ENCODE measurements around the gene PCDHGA11.
A peak's percentile ranks its signal among the peaks of the same experiment; 100 is the strongest.
"Not testable (repeated sequence)": the region's sequence is repeated elsewhere in the genome, so short reads cannot be mapped to it uniquely, and the experiment has no call there.

The PCDHGA11 gene

GRCh38 chr5:141398608-141399007, 22.2 kb upstream of the PCDHGA11 start:
- POLR2A ChIA-PET, result no interaction called here

GRCh38 chr5:141399555-141400258, 21.1 kb upstream of the PCDHGA11 start:
- no peak for DNase-seq (ENCODE audit: low read depth, low spot score)
- ChIA-PET POLR2A (no interaction called here), CTCF (interaction anchor here (1.1 to 2.6 kb wide), 6 partner anchors 14 to 168 kb away, joined by 5 to 16 read pairs (median 7); partner anchors contain the start of gene PCDHGB7)
- peak overlapping the region; percentile 25 for H3K4me3 ChIP-seq (ENCODE audit: low read depth, low read length)
- TF ChIP-seq, protein P1, sequence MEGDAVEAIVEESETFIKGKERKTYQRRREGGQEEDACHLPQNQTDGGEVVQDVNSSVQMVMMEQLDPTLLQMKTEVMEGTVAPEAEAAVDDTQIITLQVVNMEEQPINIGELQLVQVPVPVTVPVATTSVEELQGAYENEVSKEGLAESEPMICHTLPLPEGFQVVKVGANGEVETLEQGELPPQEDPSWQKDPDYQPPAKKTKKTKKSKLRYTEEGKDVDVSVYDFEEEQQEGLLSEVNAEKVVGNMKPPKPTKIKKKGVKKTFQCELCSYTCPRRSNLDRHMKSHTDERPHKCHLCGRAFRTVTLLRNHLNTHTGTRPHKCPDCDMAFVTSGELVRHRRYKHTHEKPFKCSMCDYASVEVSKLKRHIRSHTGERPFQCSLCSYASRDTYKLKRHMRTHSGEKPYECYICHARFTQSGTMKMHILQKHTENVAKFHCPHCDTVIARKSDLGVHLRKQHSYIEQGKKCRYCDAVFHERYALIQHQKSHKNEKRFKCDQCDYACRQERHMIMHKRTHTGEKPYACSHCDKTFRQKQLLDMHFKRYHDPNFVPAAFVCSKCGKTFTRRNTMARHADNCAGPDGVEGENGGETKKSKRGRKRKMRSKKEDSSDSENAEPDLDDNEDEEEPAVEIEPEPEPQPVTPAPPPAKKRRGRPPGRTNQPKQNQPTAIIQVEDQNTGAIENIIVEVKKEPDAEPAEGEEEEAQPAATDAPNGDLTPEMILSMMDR (IDR thresholded peaks at IDR 0.05; ENCODE audit: insufficient read depth, low read length, missing control alignments), result no peak

More at GRCh38 chr5:141398608-141399007, 22.2 kb upstream of the PCDHGA11 start:
- DNase-seq (ENCODE audit: low read depth, low spot score), result no peak
- TF ChIP-seq, protein P1 (IDR thresholded peaks at IDR 0.05; ENCODE audit: insufficient read depth, low read length, missing control alignments), result no peak
- no peak overlapping the region for H3K4me3 ChIP-seq (ENCODE audit: low read depth, low read length)
- CTCF ChIA-PET, result interaction anchor here (1.8 to 4.6 kb wide), 11 partner anchors 8 to 165 kb away, joined by 5 to 50 read pairs (median 13); partner anchors contain the start of genes PCDHGA10, PCDHGA11, PCDHGA12 and PCDHGA6

GRCh38 chr5:141402553-141403243, 18.2 kb upstream of the PCDHGA11 start, which contains the start of gene PCDHGA9:
Gene PCDHGA9, plus strand, starts transcription at chr5:141402778. Its CDS starts 175 bp downstream, at chr5:141402953.
- ChIA-PET POLR2A (no interaction called here), CTCF (interaction anchor here (0.6 to 1.8 kb wide), 9 partner anchors 11 to 165 kb away, joined by 3 to 11 read pairs (median 3); partner anchors contain the start of genes PCDHGA10, PCDHGA3, PCDHGA6 and PCDHGB7)
- TF ChIP-seq, protein P1 (IDR thresholded peaks at IDR 0.05; ENCODE audit: insufficient read depth, low read length, missing control alignments), result no peak
- DNase-seq (ENCODE audit: low read depth, low spot score), result no peak
- H3K4me3 ChIP-seq (ENCODE audit: low read depth, low read length), result peak within 1 kb of the TSS; percentile 34

GRCh38 chr5:141403387-141403786, 17.5 kb upstream of the PCDHGA11 start:
- no peak overlapping the region for H3K4me3 ChIP-seq (ENCODE audit: low read depth, low read length)
- DNase-seq (ENCODE audit: low read depth, low spot score), result no peak
- ChIA-PET CTCF (interaction anchor here (0.6 to 1.8 kb wide), 9 partner anchors 10 to 164 kb away, joined by 3 to 11 read pairs (median 3); partner anchors contain the start of genes PCDHGA10, PCDHGA3, PCDHGA6 and PCDHGB7), POLR2A (no interaction called here)
- TF ChIP-seq, protein P1 (IDR thresholded peaks at IDR 0.05; ENCODE audit: insufficient read depth, low read length, missing control alignments), result no peak

- DNase-seq (ENCODE audit: low read depth, low spot score); POLR2A ChIA-PET: not testable (repeated sequence)
- TF ChIP-seq, protein P1 (IDR thresholded peaks at IDR 0.05; ENCODE audit: insufficient read depth, low read length, missing control alignments), result peak; percentile 43
- CTCF ChIA-PET, result interaction anchor here (1.1 to 4.8 kb wide), 10 partner anchors 10 to 159 kb away, joined by 3 to 43 read pairs (median 12); partner anchors contain the start of genes PCDHGA12, PCDHGA8, PCDHGB5 and PCDHGB7
- H3K4me3 ChIP-seq (ENCODE audit: low read depth, low read length), result peak within 1 kb of the TSS; percentile 37
Observed at GRCh38 chr5:141407790-141408505, 12.9 kb upstream of the PCDHGA11 start, which contains the start of gene PCDHGB6. Gene PCDHGB6, plus strand, starts transcription at chr5:141408021. Its CDS starts 182 bp downstream, at chr5:141408203.

Measured in AG04449 (cell line).